Colon (tissue), 2 donors: ENCODE measurements around the gene SLC25A6.
"Not testable (repeated sequence)": the region's sequence is repeated elsewhere in the genome, so short reads cannot be mapped to it uniquely, and the experiment has no call there.

ENCODE experiments used
- FAIRE-seq: peaks from 2 replicates; lab custom pipeline; 2012; peaks lifted over from hg19 to GRCh38; lab: Jason Lieb, UNC
- donor health status: control.
- donor health status: control.

Gene SLC25A6

GRCh38 chrX:1354036-1355019 is 37.6 kb downstream of the SLC25A6 start:
- FAIRE-seq: no peak

GRCh38 chrX:1351981-1352714 is 39.8 kb downstream of the SLC25A6 start:
- FAIRE-seq: no peak

GRCh38 chrX:1349606-1350005 is 42.3 kb downstream of the SLC25A6 start:
- FAIRE-seq: not testable (repeated sequence)

- FAIRE-seq: no peak
Observed at GRCh38 chrX:1341545-1342184, 50.2 kb downstream of the SLC25A6 start.

GRCh38 chrX:1336948-1337779 is 54.7 kb downstream of the SLC25A6 start:
- FAIRE-seq: no peak

GRCh38 chrX:1336331-1336943 is 55.5 kb downstream of the SLC25A6 start, which contains the start of gene IL3RA:
TSS of gene IL3RA (plus strand) at chrX:1336785. CDS start at chrX:1341766, 4,981 bp downstream.
- no peak for FAIRE-seq
